Mesodermal cell (in vitro differentiated cells): ENCODE data around the gene SLC4A9.
A peak's percentile ranks its signal among the peaks of the same experiment; 100 is the strongest.
"Not testable (repeated sequence)": the region's sequence is repeated elsewhere in the genome, so short reads cannot be mapped to it uniquely, and the experiment has no call there.

Experiments used
- H3K27ac ChIP-seq: 2 replicates; pipeline ENCODE4 v1.7.0; 2013; ENCODE audit warnings: mild to moderate bottlenecking, low read depth, low read length, moderate library complexity; ENCODE audit not compliant: severe bottlenecking
- H3K36me3 ChIP-seq: 2 replicates; pipeline ENCODE4 v1.7.1; 2013; ENCODE audit warnings: mild to moderate bottlenecking, low read length, moderate library complexity; ENCODE audit not compliant: control insufficient read depth, insufficient read depth
- H3K4me1 ChIP-seq: one replicate; pipeline ENCODE4 v1.7.1; 2013; ENCODE audit warnings: mild to moderate bottlenecking, low read length; ENCODE audit not compliant: insufficient read depth, control insufficient read depth, poor library complexity, severe bottlenecking
- H3K4me3 ChIP-seq: 2 replicates; pipeline ENCODE4 v1.7.0; 2013; ENCODE audit warnings: low read length, control low read depth, mild to moderate bottlenecking; ENCODE audit not compliant: insufficient read depth, poor library complexity, severe bottlenecking; ENCODE audit errors: extremely low read depth
- H3K9me3 ChIP-seq: 2 replicates; pipeline ENCODE4 v1.7.1; 2013; ENCODE audit warnings: mild to moderate bottlenecking, low read length, moderate library complexity; ENCODE audit not compliant: control insufficient read depth
- WGBS, 2 experiments: methylation state at CpG; one replicate each; pipeline ENCODE4 v1.1.5; 2013; ENCODE audit warnings: missing lambda C conversion rate in 2 of 2; ENCODE audit not compliant: insufficient coverage in 2 of 2; 5-methylcytosine and 5-hydroxymethylcytosine counted together

SLC4A9 gene

GRCh38 chr5:140338908-140339307 lies 21.1 kb upstream of the SLC4A9 start:
- H3K36me3 ChIP-seq: peaks cover 68% of the 10 kb centered on the region
- H3K4me3 ChIP-seq: no peak overlapping the region
- 100% methylated on average over 1 of the region's 2 CpGs for WGBS, 2 experiments
- H3K9me3 ChIP-seq: no peaks in the 10 kb centered on the region
- H3K27ac ChIP-seq: no peak overlapping the region
- H3K4me1 ChIP-seq: peaks cover 25% of the 10 kb centered on the region

GRCh38 chr5:140339636-140340035 lies 20.4 kb upstream of the SLC4A9 start:
- Histone ChIP-seq H3K9me3 (no peaks in the 10 kb centered on the region), H3K4me1 (peaks cover 28% of the 10 kb centered on the region), H3K4me3 (no peak overlapping the region), H3K36me3 (peaks cover 64% of the 10 kb centered on the region), H3K27ac (no peak overlapping the region)
- 83 to 93% methylated on average over 3 to 4 of the region's 4 CpGs for WGBS, 2 experiments

- H3K4me1 ChIP-seq: peaks cover 38% of the 10 kb centered on the region
These were observed 19.3 kb upstream of the SLC4A9 start for GRCh38 chr5:140340605-140341121.

GRCh38 chr5:140341591-140341990 lies 18.4 kb upstream of the SLC4A9 start:
- no peak overlapping the region for H3K27ac ChIP-seq
- H3K4me1 ChIP-seq: peaks cover 38% of the 10 kb centered on the region

More at GRCh38 chr5:140340605-140341121, 19.3 kb upstream of the SLC4A9 start:
- Histone ChIP-seq H3K36me3 (peaks cover 59% of the 10 kb centered on the region), H3K9me3 (no peaks in the 10 kb centered on the region), H3K27ac (no peak overlapping the region), H3K4me3 (no peak overlapping the region)

GRCh38 chr5:140342287-140342686 lies 17.7 kb upstream of the SLC4A9 start:
- WGBS, 2 experiments: 78 to 100% methylated on average over 1 to 2 of the region's 6 CpGs
- H3K27ac ChIP-seq: no peak overlapping the region
- H3K4me1 ChIP-seq: peaks cover 38% of the 10 kb centered on the region
- H3K9me3 ChIP-seq: no peaks in the 10 kb centered on the region
- no peak overlapping the region for H3K4me3 ChIP-seq
- peaks cover 44% of the 10 kb centered on the region for H3K36me3 ChIP-seq

More at GRCh38 chr5:140341591-140341990, 18.4 kb upstream of the SLC4A9 start:
- peaks cover 50% of the 10 kb centered on the region for H3K36me3 ChIP-seq
- H3K9me3 ChIP-seq: no peaks in the 10 kb centered on the region
- 100% methylated on average over 2 of the region's 5 CpGs for WGBS, 2 experiments
- H3K4me3 ChIP-seq: no peak overlapping the region

- Histone ChIP-seq H3K4me3 (no peak overlapping the region), H3K4me1 (peaks cover 37% of the 10 kb centered on the region), H3K36me3 (peaks cover 38% of the 10 kb centered on the region), H3K27ac (no peak overlapping the region), H3K9me3 (no peaks in the 10 kb centered on the region)
- WGBS, 2 experiments: 67% methylated on average over 1 of the region's 1 CpG; no CpG with 5 or more reads in 1 of the 2 experiments
These were observed 17.1 kb upstream of the SLC4A9 start for GRCh38 chr5:140342896-140343295.

GRCh38 chr5:140343849-140344248 lies 16.1 kb upstream of the SLC4A9 start:
- Histone ChIP-seq H3K36me3 (peaks cover 32% of the 10 kb centered on the region), H3K4me1 (peaks cover 27% of the 10 kb centered on the region)
- 95% methylated on average over 7 of the region's 8 CpGs for WGBS, 2 experiments
- not testable (repeated sequence) for H3K9me3 ChIP-seq, H3K4me3 ChIP-seq, H3K27ac ChIP-seq

- no peak overlapping the region for H3K27ac ChIP-seq
- H3K36me3 ChIP-seq: peaks cover 32% of the 10 kb centered on the region
- H3K9me3 ChIP-seq: no peaks in the 10 kb centered on the region
- WGBS, 2 experiments: 40 to 50% methylated on average over 2 of the region's 4 CpGs
- peak overlapping the region; percentile 65 for H3K4me3 ChIP-seq
- H3K4me1 ChIP-seq: peaks cover 26% of the 10 kb centered on the region
These were observed 15.1 kb upstream of the SLC4A9 start for GRCh38 chr5:140344683-140345423.

- H3K4me3 ChIP-seq: peak overlapping the region; percentile 65
- no peaks in the 10 kb centered on the region for H3K9me3 ChIP-seq
- peaks cover 25% of the 10 kb centered on the region for H3K36me3 ChIP-seq
- WGBS, 2 experiments: 0% methylated on average over 21 to 25 of the region's 35 CpGs
- H3K4me1 ChIP-seq: peaks cover 26% of the 10 kb centered on the region
- H3K27ac ChIP-seq: no peak overlapping the region
These were observed 14.1 kb upstream of the SLC4A9 start for GRCh38 chr5:140345919-140346347.

- WGBS, 2 experiments: 6 to 7% methylated on average over 31 to 40 of the region's 72 CpGs
- no peak within 1 kb of the TSS for H3K27ac ChIP-seq
- H3K36me3 ChIP-seq: peaks cover 19% of the 10 kb centered on the region
- peak within 1 kb of the TSS; percentile 65 for H3K4me3 ChIP-seq
- H3K4me1 ChIP-seq: peaks cover 26% of the 10 kb centered on the region
- no peaks in the 10 kb centered on the region for H3K9me3 ChIP-seq
These were observed 13.4 kb upstream of the SLC4A9 start, which contains the start of gene HBEGF for GRCh38 chr5:140346348-140347221. Gene HBEGF, minus strand, starts transcription at chr5:140346603. Its CDS starts 275 bp downstream, at chr5:140346328.
